ENCODE measurements around the gene TENT4A.
A peak's percentile ranks its signal among the peaks of the same experiment; 100 is the strongest.

TENT4A gene

GRCh38 chr5:6734243-6734700, 21.0 kb downstream of the TENT4A start:
- no peak for DNase-seq

GRCh38 chr5:6734781-6735180, 21.5 kb downstream of the TENT4A start:
- DNase-seq: no peak

GRCh38 chr5:6736106-6736505, 22.9 kb downstream of the TENT4A start:
- no peak for DNase-seq

GRCh38 chr5:6736524-6737042, 23.4 kb downstream of the TENT4A start:
- no peak for DNase-seq

GRCh38 chr5:6737043-6737941, 24.1 kb downstream of the TENT4A start:
- no peak for DNase-seq

GRCh38 chr5:6739603-6740002, 26.4 kb downstream of the TENT4A start:
- DNase-seq: no peak

GRCh38 chr5:6740586-6741150, 27.4 kb downstream of the TENT4A start:
- DNase-seq: no peak

GRCh38 chr5:6742081-6742758, 29.0 kb downstream of the TENT4A start:
- no peak for DNase-seq

GRCh38 chr5:6743161-6743560, 29.9 kb downstream of the TENT4A start:
- DNase-seq: no peak

GRCh38 chr5:6744841-6745705, 31.8 kb downstream of the TENT4A start:
- no peak for DNase-seq

- peak; percentile 48 for DNase-seq
These were observed 32.5 kb downstream of the TENT4A start for GRCh38 chr5:6745706-6746222.

- no peak for DNase-seq
These were observed 33.0 kb downstream of the TENT4A start for GRCh38 chr5:6746244-6746643.

- no peak for DNase-seq
These were observed 33.9 kb downstream of the TENT4A start for GRCh38 chr5:6747103-6747502.

GRCh38 chr5:6748142-6748541, 34.9 kb downstream of the TENT4A start:
- no peak for DNase-seq

GRCh38 chr5:6749026-6749716, 35.9 kb downstream of the TENT4A start:
- no peak for DNase-seq

- no peak for DNase-seq
These were observed 37.1 kb downstream of the TENT4A start for GRCh38 chr5:6750142-6750840.

- DNase-seq: no peak
These were observed 37.9 kb downstream of the TENT4A start for GRCh38 chr5:6750951-6751685.

- DNase-seq: no peak
These were observed 39.0 kb downstream of the TENT4A start for GRCh38 chr5:6752236-6752635.

GRCh38 chr5:6752782-6753181, 39.5 kb downstream of the TENT4A start:
- no peak for DNase-seq

- no peak for DNase-seq
These were observed 40.6 kb downstream of the TENT4A start for GRCh38 chr5:6753851-6754250.
